HEK293 (cell line): ENCODE data around the gene ANO6.

Source experiments
- CTCF ChIA-PET: fragments of 350-600 bp; formaldehyde crosslinking; extraction: SDS; loops from one replicate; lab custom pipeline; 2021; ENCODE audit warnings: antibody characterized with exemption; lab: Yijun Ruan, JAX
- POLR2A ChIA-PET: fragments of 300-600 bp; formaldehyde crosslinking; extraction: SDS; loops from one replicate; lab custom pipeline; 2020; ENCODE audit warnings: antibody characterized with exemption, inconsistent platforms; lab: Yijun Ruan, JAX
- H3K27ac ChIP-seq: fragments of 200-500 bp; sonication (Bioruptor generic); 2 replicates; pipeline ENCODE4 v1.5.1; 2014; ENCODE audit warnings: low read depth, low read length, control low read depth, inconsistent platforms; ENCODE audit errors: extremely low read depth
- H3K36me3 ChIP-seq, 2 experiments: fragments of 200-500 bp in 1 of 2; sonication (Bioruptor generic) in 1 of 2; 1 replicate in 1 of 2; 2 replicates in 1 of 2; pipeline ENCODE4 v1.5.1; 2014 to 2017; ENCODE audit warnings: inconsistent platforms in 2 of 2, low read length in 2 of 2; ENCODE audit not compliant: control insufficient read depth in 2 of 2, insufficient read depth in 1 of 2
- H3K4me1 ChIP-seq: fragments of 200-500 bp; sonication (Bioruptor generic); 2 replicates; pipeline ENCODE4 v1.5.1; 2014; ENCODE audit warnings: mild to moderate bottlenecking, low read length, inconsistent platforms; ENCODE audit not compliant: control insufficient read depth, insufficient read depth
- H3K4me3 ChIP-seq: 2 replicates; pipeline ENCODE4 v1.5.1; 2011; ENCODE audit warnings: low read depth, mild to moderate bottlenecking, control low read depth, low read length, moderate library complexity
- H3K9me3 ChIP-seq: fragments of 200-500 bp; sonication (Bioruptor generic); 2 replicates; pipeline ENCODE4 v1.5.1; 2014; ENCODE audit warnings: low read depth, low read length, inconsistent platforms; ENCODE audit not compliant: control insufficient read depth, insufficient read depth
- EGR2 ChIP-seq: fragments of 450-650 bp; formaldehyde crosslinking; IDR thresholded peaks from 2 replicates; pipeline ENCODE4 v1.5.1; 2016; ENCODE audit warnings: low read depth, missing biosample characterization, missing genetic modification characterization
- FEZF1 ChIP-seq: fragments of 450-650 bp; formaldehyde crosslinking; IDR thresholded peaks from 2 replicates; pipeline ENCODE4 v1.5.1; 2016; ENCODE audit warnings: missing biosample characterization, missing genetic modification characterization
- GFI1B ChIP-seq: fragments of 450-650 bp; formaldehyde crosslinking; IDR thresholded peaks from 2 replicates; pipeline ENCODE4 v1.5.1; 2016; ENCODE audit warnings: missing biosample characterization, missing genetic modification characterization
- KLF7 ChIP-seq: fragments of 450-650 bp; formaldehyde crosslinking; IDR thresholded peaks from 2 replicates; pipeline ENCODE4 v1.5.1; 2016; ENCODE audit warnings: missing biosample characterization, missing genetic modification characterization, borderline replicate concordance
- PBX3 ChIP-seq: sonication (generic); formaldehyde crosslinking; IDR thresholded peaks from 2 replicates; pipeline ENCODE4 v1.8.1; 2022; ENCODE audit warnings: mild to moderate bottlenecking, moderate library complexity, missing genetic modification reagents
- WT1 ChIP-seq: fragments of 450-650 bp; formaldehyde crosslinking; IDR thresholded peaks from 2 replicates; pipeline ENCODE4 v1.5.1; 2016; ENCODE audit warnings: missing biosample characterization, missing genetic modification characterization
- ZBTB17 ChIP-seq: fragments of 450-650 bp; formaldehyde crosslinking; IDR thresholded peaks from 2 replicates; pipeline ENCODE4 v1.5.1; 2016; ENCODE audit warnings: missing biosample characterization, missing genetic modification characterization
- ZNF140 ChIP-seq: fragments of 450-650 bp; formaldehyde crosslinking; IDR thresholded peaks from 2 replicates; pipeline ENCODE4 v1.5.1; 2016; ENCODE audit warnings: missing biosample characterization, missing genetic modification characterization
- ZNF155 ChIP-seq: fragments of 450-650 bp; formaldehyde crosslinking; IDR thresholded peaks from 2 replicates; pipeline ENCODE4 v1.5.1; 2016; ENCODE audit warnings: missing biosample characterization, missing genetic modification characterization
- ZNF221 ChIP-seq: fragments of 450-650 bp; formaldehyde crosslinking; IDR thresholded peaks from 2 replicates; pipeline ENCODE4 v1.5.1; 2017; ENCODE audit warnings: missing biosample characterization, missing genetic modification characterization, borderline replicate concordance
- ZNF362 ChIP-seq: fragments of 450-650 bp; formaldehyde crosslinking; IDR thresholded peaks from 2 replicates; pipeline ENCODE4 v1.5.1; 2016; ENCODE audit warnings: missing biosample characterization, missing genetic modification characterization
- ZNF555 ChIP-seq: fragments of 450-650 bp; formaldehyde crosslinking; conservative IDR thresholded peaks from 2 replicates; pipeline ENCODE4 v1.5.1; 2017; ENCODE audit warnings: missing biosample characterization, mild to moderate bottlenecking, missing genetic modification characterization, inconsistent platforms
- ZNF626 ChIP-seq: fragments of 450-650 bp; sonication (Bioruptor Pico); formaldehyde crosslinking; IDR thresholded peaks from 2 replicates; pipeline ENCODE4 v1.5.1; 2018; ENCODE audit warnings: missing biosample characterization, missing genetic modification characterization, inconsistent platforms
- ZNF658 ChIP-seq: fragments of 450-650 bp; formaldehyde crosslinking; IDR thresholded peaks from 2 replicates; pipeline ENCODE4; 2016; ENCODE audit warnings: missing biosample characterization, missing genetic modification characterization
- ZNF670 ChIP-seq: fragments of 450-650 bp; formaldehyde crosslinking; IDR thresholded peaks from 2 replicates; pipeline ENCODE4 v1.5.1; 2016; ENCODE audit warnings: missing biosample characterization, missing genetic modification characterization, low read depth
- ZNF747 ChIP-seq: fragments of 450-650 bp; formaldehyde crosslinking; IDR thresholded peaks from 2 replicates; pipeline ENCODE4 v1.5.1; 2016; ENCODE audit warnings: missing biosample characterization, missing genetic modification characterization
- ZNF776 ChIP-seq: fragments of 450-650 bp; formaldehyde crosslinking; IDR thresholded peaks from 2 replicates; pipeline ENCODE4 v1.5.0; 2017; ENCODE audit warnings: missing biosample characterization, missing genetic modification characterization, borderline replicate concordance
- ZNF837 ChIP-seq: fragments of 450-650 bp; formaldehyde crosslinking; IDR thresholded peaks from 2 replicates; pipeline ENCODE4 v1.5.1; 2016; ENCODE audit warnings: missing biosample characterization, missing genetic modification characterization
- ZXDB ChIP-seq: fragments of 450-650 bp; formaldehyde crosslinking; IDR thresholded peaks from 2 replicates; pipeline ENCODE4 v1.5.1; 2016; ENCODE audit warnings: missing biosample characterization, missing genetic modification characterization
- TF ChIP-seq, protein P1 (sequence below): fragments of 450-650 bp; formaldehyde crosslinking; optimal IDR thresholded peaks from 2 replicates; pipeline ENCODE3; 2016; ENCODE audit warnings: missing biosample characterization, mild to moderate bottlenecking, missing genetic modification characterization
- TF ChIP-seq, protein P2 (sequence below): fragments of 450-650 bp; formaldehyde crosslinking; IDR thresholded peaks from 2 replicates; pipeline ENCODE4 v1.5.1; 2017; ENCODE audit warnings: missing biosample characterization, missing genetic modification characterization
- TF ChIP-seq, protein P3 (sequence below): fragments of 450-650 bp; formaldehyde crosslinking; IDR thresholded peaks from 2 replicates; pipeline ENCODE4 v1.5.1; 2016; ENCODE audit warnings: missing biosample characterization, missing genetic modification characterization

ANO6 gene

GRCh38 chr12:45432710-45433109, 216.8 kb downstream of the ANO6 start:
- CTCF ChIA-PET, result no interaction called here
- Histone ChIP-seq H3K4me1 (no peaks in the 10 kb centered on the region), H3K27ac (no peak overlapping the region), H3K36me3 (peaks cover 0 to 7% of the 10 kb centered on the region in 2 experiments; a peak in 1 of 3 replicates), H3K4me3 (no peak overlapping the region), H3K9me3 (no peaks in the 10 kb centered on the region)
- TF ChIP-seq ZNF626 (tag by site-specific recombination), result no peak
- TF ChIP-seq ZNF670 (tag by site-specific recombination), result no peak
- no peak for TF ChIP-seq GFI1B
- TF ChIP-seq, protein P1, sequence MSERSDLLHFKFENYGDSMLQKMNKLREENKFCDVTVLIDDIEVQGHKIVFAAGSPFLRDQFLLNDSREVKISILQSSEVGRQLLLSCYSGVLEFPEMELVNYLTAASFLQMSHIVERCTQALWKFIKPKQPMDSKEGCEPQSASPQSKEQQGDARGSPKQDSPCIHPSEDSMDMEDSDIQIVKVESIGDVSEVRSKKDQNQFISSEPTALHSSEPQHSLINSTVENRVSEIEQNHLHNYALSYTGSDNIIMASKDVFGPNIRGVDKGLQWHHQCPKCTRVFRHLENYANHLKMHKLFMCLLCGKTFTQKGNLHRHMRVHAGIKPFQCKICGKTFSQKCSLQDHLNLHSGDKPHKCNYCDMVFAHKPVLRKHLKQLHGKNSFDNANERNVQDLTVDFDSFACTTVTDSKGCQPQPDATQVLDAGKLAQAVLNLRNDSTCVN, result no peak
- TF ChIP-seq WT1 (tag by site-specific recombination), result no peak
- no peak for TF ChIP-seq PBX3 (CRISPR knock-in tag)
- no peak for TF ChIP-seq FEZF1
- no peak for TF ChIP-seq ZBTB17 (tag by site-specific recombination)
- no peak for TF ChIP-seq ZNF776 (tag by site-specific recombination)
- TF ChIP-seq EGR2 (tag by site-specific recombination), result no peak
- TF ChIP-seq ZXDB (tag by site-specific recombination), result no peak
- TF ChIP-seq ZNF555 (tag by site-specific recombination), result no peak
- TF ChIP-seq, protein P2, sequence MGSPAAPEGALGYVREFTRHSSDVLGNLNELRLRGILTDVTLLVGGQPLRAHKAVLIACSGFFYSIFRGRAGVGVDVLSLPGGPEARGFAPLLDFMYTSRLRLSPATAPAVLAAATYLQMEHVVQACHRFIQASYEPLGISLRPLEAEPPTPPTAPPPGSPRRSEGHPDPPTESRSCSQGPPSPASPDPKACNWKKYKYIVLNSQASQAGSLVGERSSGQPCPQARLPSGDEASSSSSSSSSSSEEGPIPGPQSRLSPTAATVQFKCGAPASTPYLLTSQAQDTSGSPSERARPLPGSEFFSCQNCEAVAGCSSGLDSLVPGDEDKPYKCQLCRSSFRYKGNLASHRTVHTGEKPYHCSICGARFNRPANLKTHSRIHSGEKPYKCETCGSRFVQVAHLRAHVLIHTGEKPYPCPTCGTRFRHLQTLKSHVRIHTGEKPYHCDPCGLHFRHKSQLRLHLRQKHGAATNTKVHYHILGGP (tag by site-specific recombination), result no peak
- POLR2A ChIA-PET, result no interaction called here

GRCh38 chr12:45433441-45433868, 217.6 kb downstream of the ANO6 start:
- H3K9me3 ChIP-seq, result no peaks in the 10 kb centered on the region
- POLR2A ChIA-PET, result no interaction called here
- no peak overlapping the region for H3K4me3 ChIP-seq
- CTCF ChIA-PET, result interaction anchor here (0.6 to 1.2 kb wide), 2 partner anchors 164 to 1713 kb away, joined by 3 read pairs; no protein-coding TSS in a partner anchor
- peaks cover 0 to 4% of the 10 kb centered on the region in 2 experiments; a peak in 1 of 3 replicates for H3K36me3 ChIP-seq
- H3K27ac ChIP-seq, result no peak overlapping the region
- no peaks in the 10 kb centered on the region for H3K4me1 ChIP-seq
- TF ChIP-seq ZNF221 (no peak), ZNF658 (tag by site-specific recombination) (no peak), ZNF362 (tag by site-specific recombination) (no peak), ZNF155 (tag by site-specific recombination) (no peak), ZNF747 (tag by site-specific recombination) (no peak), ZNF140 (no peak), ZNF837 (no peak), KLF7 (tag by site-specific recombination) (no peak)
- TF ChIP-seq, protein P3, sequence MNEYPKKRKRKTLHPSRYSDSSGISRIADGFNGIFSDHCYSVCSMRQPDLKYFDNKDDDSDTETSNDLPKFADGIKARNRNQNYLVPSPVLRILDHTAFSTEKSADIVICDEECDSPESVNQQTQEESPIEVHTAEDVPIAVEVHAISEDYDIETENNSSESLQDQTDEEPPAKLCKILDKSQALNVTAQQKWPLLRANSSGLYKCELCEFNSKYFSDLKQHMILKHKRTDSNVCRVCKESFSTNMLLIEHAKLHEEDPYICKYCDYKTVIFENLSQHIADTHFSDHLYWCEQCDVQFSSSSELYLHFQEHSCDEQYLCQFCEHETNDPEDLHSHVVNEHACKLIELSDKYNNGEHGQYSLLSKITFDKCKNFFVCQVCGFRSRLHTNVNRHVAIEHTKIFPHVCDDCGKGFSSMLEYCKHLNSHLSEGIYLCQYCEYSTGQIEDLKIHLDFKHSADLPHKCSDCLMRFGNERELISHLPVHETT, result no peak
